Hippocampal formation (tissue), 2 donors: ENCODE measurements around the gene TAC3.
"Not testable (repeated sequence)": the region's sequence is repeated elsewhere in the genome, so short reads cannot be mapped to it uniquely, and the experiment has no call there.

Experiments used
- DNase-seq, 2 donors: peaks; one replicate each; lab custom pipeline; 2025; lab: John Stamatoyannopoulos, UW

TAC3 gene

DNA sequence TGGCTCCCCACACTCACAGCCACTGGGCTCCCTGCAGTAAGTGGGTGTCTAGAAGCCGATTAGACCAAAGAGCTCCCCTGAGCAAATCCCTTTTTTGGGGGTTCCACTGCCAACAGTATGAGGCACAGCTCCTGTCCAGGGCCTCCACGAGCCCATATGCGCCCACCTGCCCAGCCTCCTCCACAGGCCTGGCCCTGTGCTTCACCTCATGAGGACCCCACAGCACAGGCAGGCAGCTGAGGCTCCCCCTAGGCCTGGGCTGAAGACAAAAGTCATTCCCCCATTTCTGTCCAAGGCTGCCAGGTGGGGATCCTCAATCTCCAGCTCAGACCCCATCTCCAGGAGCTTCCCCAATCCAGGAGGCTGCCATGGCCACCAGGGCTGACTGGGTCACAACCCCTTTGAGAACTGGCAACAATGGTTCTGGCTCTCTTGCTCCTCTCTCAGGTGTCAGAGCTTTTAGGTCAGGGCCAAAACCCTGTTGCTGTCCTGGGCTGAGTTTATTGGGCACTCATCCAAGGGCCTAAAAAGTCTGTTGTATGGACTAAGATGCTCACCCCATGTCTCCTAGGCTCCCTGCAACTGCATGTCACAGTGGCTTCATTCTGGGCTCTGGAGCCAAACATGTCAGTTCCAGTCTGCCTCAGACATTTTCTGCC, 33.6 kb downstream of the TAC3 start:
- not testable (repeated sequence) for DNase-seq

DNA sequence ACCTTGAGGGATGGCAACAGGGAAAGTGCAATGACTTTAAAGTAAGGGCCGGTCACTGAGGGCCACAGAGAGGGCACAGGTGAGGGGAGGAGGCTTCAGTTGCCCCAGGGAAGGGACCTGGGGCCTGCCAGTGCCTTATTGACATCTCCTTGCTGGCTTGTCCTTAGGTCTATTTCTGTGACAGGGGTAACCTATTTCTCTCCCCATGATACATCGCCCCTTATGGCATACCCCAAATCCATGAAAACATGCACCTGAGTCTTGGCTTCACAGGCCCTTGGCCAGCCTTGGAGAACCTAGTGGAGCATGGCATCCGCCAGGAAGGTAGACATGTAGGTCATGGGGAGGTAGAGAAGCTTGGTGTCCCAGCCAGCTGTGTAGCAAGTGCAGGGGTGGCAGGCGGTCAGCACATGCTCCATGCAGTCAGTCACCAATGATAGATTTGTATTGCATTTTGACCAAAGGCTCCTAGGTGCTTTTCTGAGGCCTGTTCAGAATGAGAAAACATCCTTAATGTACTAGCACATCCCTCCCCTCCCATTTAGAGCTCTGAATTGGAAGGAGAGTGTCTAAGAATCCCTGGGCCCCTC, 35.3 kb downstream of the TAC3 start:
- no peak for DNase-seq

DNA sequence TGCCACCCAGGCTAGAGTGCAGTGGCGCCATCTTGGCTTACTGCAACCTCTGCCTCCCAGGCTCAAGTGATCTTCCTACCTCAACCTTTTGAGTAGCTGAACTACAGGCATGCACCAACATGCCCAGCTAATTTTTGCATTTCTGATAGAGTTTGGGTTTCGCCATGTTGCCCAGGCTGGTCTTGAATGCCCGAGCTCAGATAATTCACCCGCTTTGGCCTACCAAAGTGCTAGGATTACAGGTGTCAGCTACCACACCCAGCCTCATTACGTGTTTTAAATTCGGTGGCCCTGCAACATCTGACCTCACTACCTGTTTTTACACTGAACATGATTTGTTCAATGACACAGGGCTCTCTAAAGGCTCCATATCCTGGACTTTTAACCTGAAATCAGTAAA, 36.1 kb downstream of the TAC3 start:
- DNase-seq: no peak

DNA sequence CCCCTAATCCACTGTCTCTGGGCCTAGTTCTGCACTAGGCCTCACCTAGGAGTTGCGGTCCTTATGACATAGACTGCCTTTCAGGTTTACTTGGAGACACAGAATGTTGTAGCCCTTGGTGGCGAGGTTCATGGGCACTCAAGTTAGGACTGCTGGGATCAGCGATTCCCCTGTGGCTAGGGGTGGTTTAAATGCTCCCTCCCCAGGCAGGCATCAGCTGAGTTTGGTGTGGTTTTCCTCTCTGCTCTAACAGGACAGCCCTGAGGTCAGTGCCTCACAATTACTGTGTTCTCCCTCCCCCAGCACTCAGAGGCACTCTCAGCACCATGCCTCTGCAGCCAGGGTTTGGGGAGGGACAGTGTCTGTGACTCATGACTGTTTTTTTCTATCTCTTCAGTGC, 36.7 kb downstream of the TAC3 start:
- no peak for DNase-seq

DNA sequence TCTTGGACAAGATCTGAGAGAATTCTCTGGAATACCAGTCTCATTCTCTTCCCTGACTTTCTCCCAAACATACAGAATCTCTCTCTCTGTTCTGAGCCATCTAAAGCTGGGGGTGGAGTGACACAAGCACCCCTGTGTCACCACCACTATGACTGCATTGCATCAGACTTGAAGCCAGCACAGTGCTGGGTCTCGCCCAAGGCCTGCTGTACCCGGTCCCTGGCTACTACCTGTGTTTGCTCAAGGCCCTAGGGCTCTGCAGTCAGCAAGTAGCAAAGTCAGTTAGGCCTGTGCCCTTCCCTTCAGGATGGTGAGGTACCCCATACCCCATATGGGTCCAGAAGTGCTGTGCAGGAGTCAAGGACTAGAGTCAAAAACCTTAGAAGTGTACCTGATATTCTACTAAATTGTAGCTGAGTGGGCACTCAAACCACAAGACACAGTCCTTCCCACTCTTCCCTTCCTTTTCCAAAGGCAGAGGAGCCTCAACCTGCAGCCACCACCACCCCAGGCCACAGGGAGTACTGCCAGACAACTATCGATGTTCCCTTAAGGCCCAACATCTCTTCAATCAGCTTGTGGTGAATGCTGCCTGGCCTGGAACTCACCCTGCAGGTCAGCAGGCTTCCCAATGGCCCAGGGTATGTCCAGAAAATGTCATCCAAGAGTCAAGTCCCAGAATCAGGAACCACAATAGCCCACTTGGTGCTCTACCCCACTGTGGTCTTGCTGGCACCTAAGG, 37.8 kb downstream of the TAC3 start:
- no peak for DNase-seq

DNA sequence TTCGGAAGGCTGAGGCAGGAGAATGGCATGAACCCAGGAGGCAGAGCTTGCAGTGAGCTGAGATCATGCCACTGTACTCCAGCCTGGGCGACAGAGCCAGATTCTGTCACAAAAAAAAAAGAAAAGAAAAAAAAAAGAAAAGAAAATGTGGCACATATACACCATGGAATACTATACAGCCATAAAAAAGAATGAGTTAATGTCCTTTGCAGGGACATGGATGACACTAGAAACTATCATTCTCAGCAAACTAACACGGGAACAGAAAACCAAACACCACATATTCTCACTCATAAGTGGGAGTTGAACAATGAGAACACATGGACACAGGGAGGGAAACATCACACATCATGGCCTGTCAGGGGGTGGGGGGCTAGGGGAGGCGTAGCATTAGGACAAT, 39.0 kb downstream of the TAC3 start:
- not testable (repeated sequence) for DNase-seq

DNA sequence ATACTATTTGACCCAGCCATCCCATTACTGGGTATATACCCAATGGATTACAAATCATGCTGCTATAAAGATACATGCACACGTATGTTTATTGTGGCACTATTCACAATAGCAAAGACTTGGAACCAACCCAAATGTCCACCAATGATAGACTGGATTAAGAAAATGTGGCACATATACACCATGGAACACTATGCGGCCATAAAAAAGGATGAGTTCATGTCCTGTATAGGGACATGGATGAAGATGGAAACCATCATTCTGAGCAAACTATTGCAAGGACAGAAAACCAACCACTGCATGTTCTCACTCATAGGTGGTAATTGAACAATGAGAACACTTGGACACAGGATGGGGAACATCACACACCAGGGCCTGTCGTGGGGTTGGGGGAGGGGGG, 42.1 kb downstream of the TAC3 start:
- not testable (repeated sequence) for DNase-seq

DNA sequence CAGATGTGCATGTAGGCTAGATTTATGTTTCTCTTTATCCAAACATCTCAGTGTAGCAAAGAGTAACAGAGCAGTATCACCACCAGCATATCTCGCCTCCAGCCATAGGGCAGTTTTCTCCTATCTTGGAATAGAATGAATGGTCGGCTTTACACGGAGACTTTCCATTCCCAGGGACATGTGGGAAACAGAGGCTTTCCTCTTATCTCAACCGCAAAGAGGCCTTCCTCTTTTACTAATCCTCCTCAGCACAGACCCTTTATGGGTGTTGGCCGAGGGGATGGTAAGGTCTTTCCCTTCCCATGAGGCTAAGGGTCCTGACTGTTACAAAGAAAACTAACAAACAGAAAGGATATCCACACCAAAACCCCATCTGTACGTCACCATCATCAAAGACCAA, 47.4 kb downstream of the TAC3 start:
- DNase-seq: not testable (repeated sequence)

DNA sequence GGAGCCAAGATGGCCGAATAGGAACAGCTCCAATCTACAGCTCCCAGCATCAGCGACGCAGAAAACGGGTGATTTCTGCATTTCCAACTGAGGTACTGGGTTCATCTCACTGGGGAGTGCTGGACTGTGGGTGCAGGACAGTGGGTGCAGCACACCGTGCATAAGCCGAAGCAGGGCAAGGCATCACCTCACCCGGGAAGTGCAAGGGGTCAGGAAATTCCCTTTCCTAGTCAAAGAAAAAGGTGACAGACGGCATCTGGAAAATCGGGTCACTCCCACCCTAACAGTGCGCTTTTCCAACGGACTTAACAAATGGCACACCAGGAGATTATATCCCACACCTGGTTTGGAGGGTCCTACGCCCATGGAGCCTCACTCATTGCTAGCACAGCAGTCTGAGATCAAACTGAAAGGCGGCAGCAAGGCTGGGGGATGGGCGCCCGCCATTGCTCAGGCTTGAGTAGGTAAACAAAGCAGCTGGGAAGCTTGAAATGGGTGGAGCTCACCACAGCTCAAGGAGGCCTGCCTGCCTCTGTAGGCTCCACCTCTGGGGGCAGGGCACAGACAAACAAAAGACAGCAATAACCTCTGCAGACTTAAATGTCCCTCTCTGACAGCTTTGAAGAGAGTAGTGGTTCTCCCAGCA, 50.2 kb downstream of the TAC3 start:
- not testable (repeated sequence) for DNase-seq

DNA sequence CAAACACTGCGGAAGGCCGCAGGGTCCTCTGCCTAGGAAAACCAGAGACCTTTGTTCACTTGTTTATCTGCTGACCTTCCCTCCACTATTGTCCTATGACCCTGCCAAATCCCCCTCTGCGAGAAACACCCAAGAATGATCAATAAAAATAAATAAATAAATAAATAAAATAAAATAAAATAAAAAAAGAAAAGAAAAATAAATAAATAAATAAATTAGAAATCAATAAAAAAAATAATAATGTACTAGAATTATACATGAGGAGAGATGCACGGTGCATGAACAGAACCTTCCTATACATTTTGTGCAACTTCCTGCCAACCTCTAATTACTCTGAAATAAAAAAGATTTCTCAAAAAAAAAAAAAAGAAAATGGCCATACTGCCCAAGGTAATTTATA, 51.2 kb downstream of the TAC3 start:
- DNase-seq: not testable (repeated sequence)

DNA sequence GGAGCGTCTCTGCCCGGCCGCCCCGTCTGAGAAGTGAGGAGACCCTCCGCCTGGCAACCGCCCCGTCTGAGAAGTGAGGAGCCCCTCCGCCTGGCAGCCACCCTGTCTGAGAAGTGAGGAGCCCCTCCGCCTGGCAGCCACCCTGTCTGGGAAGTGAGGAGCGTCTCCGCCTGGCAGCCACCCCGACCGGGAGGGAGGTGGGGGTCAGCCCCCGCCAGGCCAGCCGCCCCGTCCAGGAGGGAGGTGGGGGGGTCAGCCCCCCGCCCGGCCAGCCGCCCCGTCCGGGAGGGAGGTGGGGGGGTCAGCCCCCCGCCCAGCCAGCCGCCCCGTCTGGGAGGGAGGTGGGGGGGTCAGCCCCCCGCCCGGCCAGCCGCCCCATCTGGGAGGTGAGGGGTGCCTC, 52.8 kb downstream of the TAC3 start:
- DNase-seq: not testable (repeated sequence)

DNA sequence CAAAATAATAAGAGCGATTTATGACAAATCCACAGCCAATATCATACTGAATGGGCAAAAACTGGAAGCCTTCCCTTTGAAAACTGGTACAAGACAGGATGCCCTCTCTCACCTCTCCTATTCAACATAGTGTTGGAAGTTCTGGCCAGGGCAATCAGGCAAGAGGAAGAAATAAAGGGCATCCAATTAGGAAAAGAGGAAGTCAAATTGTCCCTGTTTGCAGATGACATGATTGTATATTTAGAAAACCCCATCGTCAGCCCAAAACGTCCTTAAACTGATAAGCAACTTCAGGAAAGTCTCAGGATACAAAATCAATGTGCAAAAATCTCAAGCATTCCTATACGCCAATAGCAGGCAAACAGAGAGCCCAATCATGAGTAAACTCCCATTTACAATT, 54.1 kb downstream of the TAC3 start:
- DNase-seq: not testable (repeated sequence)
